GM08714 (cell line): ENCODE results near the gene OLIG1.

ENCODE experiments used
- H3K4me3 ChIP-seq: fragments of 200-500 bp; sonication (Bioruptor generic); 2 replicates; pipeline ENCODE4 v1.5.1; 2014; ENCODE audit warnings: mild to moderate bottlenecking, low read length, inconsistent platforms
- ZNF274 ChIP-seq: IDR thresholded peaks from 2 replicates; pipeline ENCODE4 v1.6.1; 2012; ENCODE audit warnings: mild to moderate bottlenecking, low read depth, low read length

Gene OLIG1

GRCh38 chr21:33027401-33028286, 42.3 kb upstream of the OLIG1 start:
- no peak overlapping the region for H3K4me3 ChIP-seq

GRCh38 chr21:33028287-33028670, 41.7 kb upstream of the OLIG1 start:
- TF ChIP-seq ZNF274, result no peak
- H3K4me3 ChIP-seq, result no peak overlapping the region

More at GRCh38 chr21:33027401-33028286, 42.3 kb upstream of the OLIG1 start:
- no peak for TF ChIP-seq ZNF274

GRCh38 chr21:33028773-33029384, 41.1 kb upstream of the OLIG1 start:
- no peak overlapping the region for H3K4me3 ChIP-seq
- TF ChIP-seq ZNF274, result no peak

GRCh38 chr21:33029385-33029921, 40.5 kb upstream of the OLIG1 start:
- no peak for TF ChIP-seq ZNF274
- H3K4me3 ChIP-seq, result no peak overlapping the region

GRCh38 chr21:33029975-33030461, 39.9 kb upstream of the OLIG1 start:
- H3K4me3 ChIP-seq, result no peak overlapping the region
- TF ChIP-seq ZNF274, result no peak

- no peak overlapping the region for H3K4me3 ChIP-seq
- no peak for TF ChIP-seq ZNF274
Measured at GRCh38 chr21:33030633-33031032, 39.3 kb upstream of the OLIG1 start.

GRCh38 chr21:33031152-33031911, 38.6 kb upstream of the OLIG1 start:
- TF ChIP-seq ZNF274, result no peak
- no peak overlapping the region for H3K4me3 ChIP-seq

- no peak overlapping the region for H3K4me3 ChIP-seq
- no peak for TF ChIP-seq ZNF274
Measured at GRCh38 chr21:33032434-33033047, 37.4 kb upstream of the OLIG1 start.

- no peak overlapping the region for H3K4me3 ChIP-seq
- no peak for TF ChIP-seq ZNF274
Measured at GRCh38 chr21:33033094-33033951, 36.6 kb upstream of the OLIG1 start.

GRCh38 chr21:33033961-33034413, 36.0 kb upstream of the OLIG1 start:
- H3K4me3 ChIP-seq, result no peak overlapping the region
- no peak for TF ChIP-seq ZNF274

GRCh38 chr21:33035147-33035546, 34.8 kb upstream of the OLIG1 start:
- TF ChIP-seq ZNF274, result no peak
- H3K4me3 ChIP-seq, result no peak overlapping the region

- no peak for TF ChIP-seq ZNF274
- no peak overlapping the region for H3K4me3 ChIP-seq
Measured at GRCh38 chr21:33036430-33037162, 33.3 kb upstream of the OLIG1 start.
